ENCODE data around the gene PNPLA3. TPM values are rescaled to one million over a fixed set of nuclear protein-coding genes. Genes with fewer than 3 reads are reported as not detected.
A peak's percentile ranks its signal among the peaks of the same experiment; 100 is the strongest.

The PNPLA3 gene
- total and polyA plus RNA-seq, 4 donors = 0.41 to 2.2 (median 0.99) TPM

- Histone ChIP-seq H3K9ac (ENCODE audit: insufficient read depth in 1 of 2, low read length in 2 of 2) (no peak overlapping the region), H3K27ac (ENCODE audit: low read depth in 1 of 2, low read length in 1 of 2) (no peak overlapping the region), H3K9me3 (ENCODE audit: control insufficient read depth in 4 of 4, insufficient read depth in 3 of 4, low read length in 3 of 4) (peaks cover 0 to 2% (median 0%) of the 10 kb centered on the region in 4 donors), H3K4me1 (ENCODE audit: control insufficient read depth in 5 of 5, insufficient read depth in 5 of 5, low read length in 5 of 5) (no peaks in the 10 kb centered on the region), H3K4me3 (no peak overlapping the region), H3K36me3 (ENCODE audit: control insufficient read depth in 4 of 4, insufficient read depth in 4 of 4, low read length in 4 of 4) (no peaks in the 10 kb centered on the region), H3K27me3 (ENCODE audit: control insufficient read depth in 3 of 3, insufficient read depth in 3 of 3, low read length in 2 of 3) (peaks cover 0 to 37% (median 26%) of the 10 kb centered on the region in 3 donors)
- WGBS, 2 donors = 86 to 91% methylated on average over 5 of the region's 5 CpGs
- DNase-seq (no peak), ATAC-seq (ENCODE audit: insufficient read depth, low FRiP score) (no peak)
- no peak for TF ChIP-seq CTCF (IDR thresholded peaks at IDR 0.05; ENCODE audit: control extremely low read depth, extremely low read depth)
These were observed 29.5 kb upstream of the PNPLA3 start for GRCh38 chr22:43894122-43894521.

- DNase-seq (peak in 1 of 3 donors; percentile 15), ATAC-seq (ENCODE audit: insufficient read depth, low FRiP score) (no peak)
- H3K27ac ChIP-seq (ENCODE audit: low read depth in 1 of 2, low read length in 1 of 2) = no peak overlapping the region
- H3K36me3 ChIP-seq (ENCODE audit: control insufficient read depth in 4 of 4, insufficient read depth in 4 of 4, low read length in 4 of 4) = no peaks in the 10 kb centered on the region
- H3K9ac ChIP-seq (ENCODE audit: insufficient read depth in 1 of 2, low read length in 2 of 2) = no peak overlapping the region
- TF ChIP-seq CTCF (IDR thresholded peaks at IDR 0.05; ENCODE audit: control extremely low read depth, extremely low read depth) = no peak
- WGBS, 2 donors = 39 to 41% methylated on average over 10 to 11 of the region's 11 CpGs
- peaks cover 0 to 3% (median 0%) of the 10 kb centered on the region in 4 donors for H3K9me3 ChIP-seq (ENCODE audit: control insufficient read depth in 4 of 4, insufficient read depth in 3 of 4, low read length in 3 of 4)
- peaks cover 0 to 24% (median 16%) of the 10 kb centered on the region in 3 donors for H3K27me3 ChIP-seq (ENCODE audit: control insufficient read depth in 3 of 3, insufficient read depth in 3 of 3, low read length in 2 of 3)
- no peak overlapping the region for H3K4me3 ChIP-seq
- H3K4me1 ChIP-seq (ENCODE audit: control insufficient read depth in 5 of 5, insufficient read depth in 5 of 5, low read length in 5 of 5) = no peaks in the 10 kb centered on the region
These were observed 27.5 kb upstream of the PNPLA3 start for GRCh38 chr22:43895986-43896645.

- ATAC-seq (ENCODE audit: insufficient read depth, low FRiP score) = no peak
- 58 to 74% methylated on average over 12 of the region's 12 CpGs for WGBS, 2 donors
- H3K27me3 ChIP-seq (ENCODE audit: control insufficient read depth in 3 of 3, insufficient read depth in 3 of 3, low read length in 2 of 3) = peaks cover 0 to 9% (median 4%) of the 10 kb centered on the region in 3 donors
These were observed 25.8 kb upstream of the PNPLA3 start for GRCh38 chr22:43897751-43898261.

More at GRCh38 chr22:43897751-43898261, 25.8 kb upstream of the PNPLA3 start:
- no peak overlapping the region for H3K4me3 ChIP-seq
- H3K9me3 ChIP-seq (ENCODE audit: control insufficient read depth in 4 of 4, insufficient read depth in 3 of 4, low read length in 3 of 4) = peaks cover 0 to 2% (median 0%) of the 10 kb centered on the region in 4 donors
- DNase-seq = no peak
- no peaks in the 10 kb centered on the region for H3K36me3 ChIP-seq (ENCODE audit: control insufficient read depth in 4 of 4, insufficient read depth in 4 of 4, low read length in 4 of 4)
- no peak overlapping the region for H3K27ac ChIP-seq (ENCODE audit: low read depth in 1 of 2, low read length in 1 of 2)
- H3K4me1 ChIP-seq (ENCODE audit: control insufficient read depth in 5 of 5, insufficient read depth in 5 of 5, low read length in 5 of 5) = no peaks in the 10 kb centered on the region
- no peak overlapping the region for H3K9ac ChIP-seq (ENCODE audit: insufficient read depth in 1 of 2, low read length in 2 of 2)
- TF ChIP-seq CTCF (IDR thresholded peaks at IDR 0.05; ENCODE audit: control extremely low read depth, extremely low read depth) = no peak

Data from lung (tissue), 12 donors.